Measurements from ENCODE around the gene RNF26. TPM values are rescaled to one million over a fixed set of nuclear protein-coding genes. Genes with fewer than 3 reads are reported as not detected.

The RNF26 gene
- polyA plus RNA-seq, 1 of the 3 experiments (the other 2 are of a cell fraction): 31.9 TPM

GRCh38 chr11:119367661-119368120 is 33.4 kb downstream of the RNF26 start:
- WGBS (ENCODE audit: low lambda C conversion rate): 89% methylated on average over 9 of the region's 9 CpGs

GRCh38 chr11:119368121-119369034 is 34.1 kb downstream of the RNF26 start:
- CTCF ChIA-PET: interaction anchor here (0.6 to 22.5 kb wide), 11 partner anchors 11 to 361 kb away, joined by 3 to 390 read pairs (median 4); partner anchors contain the start of genes C1QTNF5 and USP2
- no peak overlapping the region for H2AFZ ChIP-seq (ENCODE audit: low read depth)

More at GRCh38 chr11:119367661-119368120, 33.4 kb downstream of the RNF26 start:
- no peaks in the 10 kb centered on the region for H3K36me3 ChIP-seq (replicated peaks in 1 of 2; ENCODE audit: control insufficient read depth in 1 of 2, insufficient read depth in 2 of 2, low read length in 1 of 2)
- H3K4me3 ChIP-seq (ENCODE audit: low read depth in 2 of 2, low read length in 1 of 2): no peak overlapping the region
- H3K27me3 ChIP-seq (ENCODE audit: insufficient read depth): no peaks in the 10 kb centered on the region
- no peaks in the 10 kb centered on the region for H3K9me3 ChIP-seq
- peaks cover 24 to 87% of the 10 kb centered on the region in 2 experiments; a peak in 3 of 4 replicates for H3K4me1 ChIP-seq (ENCODE audit: control insufficient read depth in 1 of 2, insufficient read depth in 2 of 2, low read depth in 1 of 2, low read length in 1 of 2)
- H2AFZ ChIP-seq (ENCODE audit: low read depth): no peak overlapping the region
- ChIA-PET POLR2A (no interaction called here), CTCF (interaction anchor here (1.1 to 22.5 kb wide), 7 partner anchors 11 to 110 kb away, joined by 3 to 390 read pairs (median 21); partner anchors contain the start of genes C1QTNF5 and USP2)
- no peak overlapping the region for H3K4me2 ChIP-seq
- TF ChIP-seq, protein P1, sequence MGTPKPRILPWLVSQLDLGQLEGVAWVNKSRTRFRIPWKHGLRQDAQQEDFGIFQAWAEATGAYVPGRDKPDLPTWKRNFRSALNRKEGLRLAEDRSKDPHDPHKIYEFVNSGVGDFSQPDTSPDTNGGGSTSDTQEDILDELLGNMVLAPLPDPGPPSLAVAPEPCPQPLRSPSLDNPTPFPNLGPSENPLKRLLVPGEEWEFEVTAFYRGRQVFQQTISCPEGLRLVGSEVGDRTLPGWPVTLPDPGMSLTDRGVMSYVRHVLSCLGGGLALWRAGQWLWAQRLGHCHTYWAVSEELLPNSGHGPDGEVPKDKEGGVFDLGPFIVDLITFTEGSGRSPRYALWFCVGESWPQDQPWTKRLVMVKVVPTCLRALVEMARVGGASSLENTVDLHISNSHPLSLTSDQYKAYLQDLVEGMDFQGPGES (IDR thresholded peaks at IDR 0.05; ENCODE audit: low read depth, low read length): no peak
- TF ChIP-seq GABPA (IDR thresholded peaks at IDR 0.05; ENCODE audit: low read depth) (no peak), EP300 (IDR thresholded peaks at IDR 0.05; ENCODE audit: borderline replicate concordance in 1 of 2, low read depth in 1 of 2, low read length in 1 of 2) (no peak), EZH2phosphoT487 (IDR thresholded peaks at IDR 0.05; ENCODE audit: borderline replicate concordance, low read depth) (no peak), YY1 (IDR thresholded peaks at IDR 0.05; ENCODE audit: low read depth) (no peak), GATA2 (CRISPR knock-in tag; IDR thresholded peaks at IDR 0.05) (no peak), TEAD4 (IDR thresholded peaks at IDR 0.05; ENCODE audit: borderline replicate concordance, insufficient read depth) (no peak), ELF1 (IDR thresholded peaks at IDR 0.05) (no peak), RXRA (IDR thresholded peaks at IDR 0.05; ENCODE audit: borderline replicate concordance, low read depth) (no peak)
- TF ChIP-seq, protein P2, sequence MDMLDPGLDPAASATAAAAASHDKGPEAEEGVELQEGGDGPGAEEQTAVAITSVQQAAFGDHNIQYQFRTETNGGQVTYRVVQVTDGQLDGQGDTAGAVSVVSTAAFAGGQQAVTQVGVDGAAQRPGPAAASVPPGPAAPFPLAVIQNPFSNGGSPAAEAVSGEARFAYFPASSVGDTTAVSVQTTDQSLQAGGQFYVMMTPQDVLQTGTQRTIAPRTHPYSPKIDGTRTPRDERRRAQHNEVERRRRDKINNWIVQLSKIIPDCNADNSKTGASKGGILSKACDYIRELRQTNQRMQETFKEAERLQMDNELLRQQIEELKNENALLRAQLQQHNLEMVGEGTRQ (IDR thresholded peaks at IDR 0.05; ENCODE audit: borderline replicate concordance, low read depth, low read length): no peak
- DNase-seq: no peak
- no peaks in the 10 kb centered on the region for H3F3A ChIP-seq (replicated peaks; ENCODE audit: insufficient read depth)
- H3K9me2 ChIP-seq: no peaks in the 10 kb centered on the region
- peak overlapping the region in 1 of 2 experiments; percentile 85; a peak in 1 of 4 replicates for H3K27ac ChIP-seq (ENCODE audit: low read depth in 2 of 2, low read length in 1 of 2)
- no peak overlapping the region for H3K9ac ChIP-seq
- H3K79me2 ChIP-seq (ENCODE audit: insufficient read depth): no peaks in the 10 kb centered on the region
- H4K20me1 ChIP-seq (ENCODE audit: insufficient read depth): no peaks in the 10 kb centered on the region

More at GRCh38 chr11:119368121-119369034, 34.1 kb downstream of the RNF26 start:
- WGBS (ENCODE audit: low lambda C conversion rate): 75% methylated on average over 17 of the region's 17 CpGs
- TF ChIP-seq RXRA (IDR thresholded peaks at IDR 0.05; ENCODE audit: borderline replicate concordance, low read depth) (no peak), NFIC (IDR thresholded peaks at IDR 0.05; ENCODE audit: borderline replicate concordance) (peak; percentile 40; the same call in 1 of the 2 replicates)
- Histone ChIP-seq H3K9me3 (no peaks in the 10 kb centered on the region), H3K36me3 (replicated peaks in 1 of 2; ENCODE audit: control insufficient read depth in 1 of 2, insufficient read depth in 2 of 2, low read length in 1 of 2) (no peaks in the 10 kb centered on the region), H3K9ac (no peak overlapping the region), H3F3A (replicated peaks; ENCODE audit: insufficient read depth) (no peaks in the 10 kb centered on the region), H4K20me1 (ENCODE audit: insufficient read depth) (no peaks in the 10 kb centered on the region), H3K27ac (ENCODE audit: low read depth in 2 of 2, low read length in 1 of 2) (peak overlapping the region in 1 of 2 experiments; percentile 85; a peak in 2 of 4 replicates), H3K27me3 (ENCODE audit: insufficient read depth) (no peaks in the 10 kb centered on the region), H3K9me2 (no peaks in the 10 kb centered on the region), H3K4me1 (ENCODE audit: control insufficient read depth in 1 of 2, insufficient read depth in 2 of 2, low read depth in 1 of 2, low read length in 1 of 2) (peaks cover 24 to 86% of the 10 kb centered on the region in 2 experiments; a peak in 3 of 4 replicates), H3K4me2 (no peak overlapping the region), H3K79me2 (ENCODE audit: insufficient read depth) (no peaks in the 10 kb centered on the region), H3K4me3 (ENCODE audit: low read depth in 2 of 2, low read length in 1 of 2) (no peak overlapping the region)
- DNase-seq: peak; percentile 54
- POLR2A ChIA-PET: interaction anchor here (1.3 to 1.4 kb wide), 2 partner anchors 15 to 31 kb away, joined by 3 read pairs; no protein-coding TSS in a partner anchor
